K562 (cell line): ENCODE measurements around the gene HNRNPH3. TPM values are rescaled to one million over a fixed set of nuclear protein-coding genes. Genes with fewer than 3 reads are reported as not detected.
A peak's percentile ranks its signal among the peaks of the same experiment; 100 is the strongest.

Source experiments
- CLOCK ChIP-seq: fragments of 250-450 bp; sonication (Bioruptor Pico); IDR thresholded peaks from 2 replicates; pipeline ENCODE4 v1.4.0; 2020; ENCODE audit warnings: mild to moderate bottlenecking, moderate library complexity, borderline replicate concordance
- GATAD2A ChIP-seq: fragments of 450-650 bp; IDR thresholded peaks from 2 replicates; pipeline ENCODE4 v1.6.1; 2017
- HCFC1 ChIP-seq: IDR thresholded peaks from 2 replicates; pipeline ENCODE4 v1.6.1; 2012; ENCODE audit warnings: low read depth, low read length, improper control_type of control experiment
- HES1 ChIP-seq: fragments of 450-650 bp; IDR thresholded peaks from 2 replicates; pipeline ENCODE4 v1.6.1; 2016; ENCODE audit warnings: low read depth, mild to moderate bottlenecking, moderate library complexity
- HMGN3 ChIP-seq: IDR thresholded peaks from 2 replicates; pipeline ENCODE4 v1.6.1; 2011; ENCODE audit warnings: borderline replicate concordance, low read depth, mild to moderate bottlenecking, mixed read lengths, low read length; ENCODE audit not compliant: insufficient read length; ENCODE audit errors: extremely low read depth
- KDM2B ChIP-seq: fragments of 250-450 bp; sonication (Bioruptor Pico); IDR thresholded peaks from 2 replicates; pipeline ENCODE4 v1.8.0; 2021; ENCODE audit warnings: mild to moderate bottlenecking, moderate library complexity
- LARP7 ChIP-seq: fragments of 450-650 bp; IDR thresholded peaks from 2 replicates; pipeline ENCODE4 v1.6.1; 2016
- MXD1 ChIP-seq: fragments of 250-450 bp; sonication (Bioruptor Pico); IDR thresholded peaks from 2 replicates; pipeline ENCODE4 v1.8.0; 2021; ENCODE audit warnings: borderline replicate concordance, mild to moderate bottlenecking, moderate library complexity; ENCODE audit not compliant: poor library complexity, severe bottlenecking
- NEUROD1 ChIP-seq: fragments of 150-350 bp; IDR thresholded peaks from 2 replicates; pipeline ENCODE4 v1.6.1; 2014; ENCODE audit warnings: borderline replicate concordance, low read length, low read depth; ENCODE audit not compliant: partially characterized antibody
- PCBP2 ChIP-seq: fragments of 200-400 bp; formaldehyde crosslinking; IDR thresholded peaks from 2 replicates; pipeline ENCODE4 v1.6.1; 2018; ENCODE audit warnings: low read length, low read depth, mild to moderate bottlenecking, moderate library complexity; ENCODE audit not compliant: poor library complexity, severe bottlenecking
- PHF20 ChIP-seq: fragments of 450-650 bp; IDR thresholded peaks from 2 replicates; pipeline ENCODE4 v1.6.1; 2018; ENCODE audit not compliant: partially characterized antibody
- RNF219 ChIP-seq: fragments of 250-450 bp; sonication (Bioruptor Pico); IDR thresholded peaks from 2 replicates; pipeline ENCODE4 v1.5.0; 2022; ENCODE audit warnings: mild to moderate bottlenecking
- SNAPC5 ChIP-seq: fragments of 250-450 bp; sonication (Bioruptor Pico); IDR thresholded peaks from 2 replicates; pipeline ENCODE4 v1.8.0; 2021; ENCODE audit warnings: moderate library complexity, mild to moderate bottlenecking, inconsistent platforms
- THRA ChIP-seq: fragments of 450-650 bp; IDR thresholded peaks from 2 replicates; pipeline ENCODE4 v1.6.1; 2017; ENCODE audit warnings: mild to moderate bottlenecking, moderate library complexity
- TRIM24 ChIP-seq, 2 experiments: fragments of 450-650 bp; IDR thresholded peaks; 2 replicates each; pipeline ENCODE4 v1.6.1; 2016
- USF2 ChIP-seq: sonication (generic); formaldehyde crosslinking; IDR thresholded peaks from 2 replicates; pipeline ENCODE4 v1.5.0; 2020; ENCODE audit warnings: missing genetic modification reagents
- ZNF431 ChIP-seq: sonication (generic); formaldehyde crosslinking; IDR thresholded peaks from 2 replicates; pipeline ENCODE4 v1.8.0; 2022; ENCODE audit warnings: mild to moderate bottlenecking, missing genetic modification reagents
- ZNF511 ChIP-seq: sonication (generic); formaldehyde crosslinking; IDR thresholded peaks from 2 replicates; pipeline ENCODE4 v1.8.0; 2022; ENCODE audit warnings: mild to moderate bottlenecking, missing genetic modification reagents
- polyA plus RNA-seq, 8 experiments: library from polyadenylated mRNA; depleted of rRNA in 4 of 8; stranded (reverse) in 5 of 8; unstranded in 3 of 8; fragments of >200 nt; fragmentation: Nextera tagmentation in 2 of 8; fragmentation: Illumina TruSeq in 1 of 8; extraction: Ambion mirVana in 2 of 8; extraction: Trizol in 1 of 8; gene quantifications; 2 replicates each; pipeline versions ENCODE4 v1.2.1 to v1.2.3, GENCODE V29; 2011 to 2014; ENCODE audit warnings: inconsistent platforms in 1 of 8, missing spikeins in 1 of 8
- total RNA-seq, 7 experiments: library from RNA; depleted of rRNA in 6 of 7; stranded (reverse); fragments of >200 nt in 6 of 7; fragmentation: Illumina TruSeq in 2 of 7; extraction: Trizol in 2 of 7; gene quantifications; 2 replicates each; pipeline versions ENCODE4 v1.2.1 to v1.2.3, GENCODE V29; 2011 to 2021; ENCODE audit warnings: low replicate concordance in 1 of 7

HNRNPH3 gene
- total and polyA plus RNA-seq, 9 of the 15 experiments (the other 6 are each of a cell fraction or from before 2014, with no cell fraction given) = 52.8 to 562 (median 152) TPM

- TF ChIP-seq CLOCK (CRISPR knock-in tag) (no peak), PHF20 (peak; percentile 76), SNAPC5 (CRISPR knock-in tag) (no peak), RNF219 (CRISPR knock-in tag) (no peak), KDM2B (CRISPR knock-in tag) (no peak), HCFC1 (peak; percentile 16; the same call in 1 of the 2 replicates), HES1 (no peak), USF2 (CRISPR knock-in tag) (peak; percentile 87), LARP7 (no peak), HMGN3 (peak; percentile 93), ZNF511 (CRISPR knock-in tag) (peak; percentile 93), ZNF431 (CRISPR knock-in tag) (peak; percentile 87), NEUROD1 (peak; percentile 90), TRIM24 (IDR thresholded peaks at IDR 0.05) (peak; percentile 14 to 56; a peak in 3 of 4 replicates), THRA (no peak), GATAD2A (peak; percentile 77; the same call in 1 of the 2 replicates), PCBP2 (no peak), MXD1 (CRISPR knock-in tag) (peak; percentile 69)
Measured at GRCh38 chr10:68331455-68332258, at the start of gene HNRNPH3 (continued).
